Upper lobe of right lung (tissue), 1 donor: ENCODE data around the gene SMIM43. TPM values are rescaled to one million over a fixed set of nuclear protein-coding genes. Genes with fewer than 3 reads are reported as not detected.

Source experiments
- ATAC-seq: fragments of 200-7000 bp; cut with Tn5 transposase; one replicate; pipeline ENCODE4 v1.9.1; 2020; ENCODE audit warnings: mild to moderate bottlenecking, moderate library complexity
- DNase-seq: peaks from one replicate; pipeline ENCODE4 v3.0.0-alpha.2; 2020
- H3K27ac ChIP-seq: fragments of 200-600 bp; one replicate; pipeline ENCODE4 v1.8.0; 2022
- H3K27me3 ChIP-seq: fragments of 200-600 bp; one replicate; pipeline ENCODE4 v1.8.0; 2022; ENCODE audit warnings: mild to moderate bottlenecking
- H3K36me3 ChIP-seq: fragments of 200-600 bp; one replicate; pipeline ENCODE4 v1.8.0; 2022
- H3K4me1 ChIP-seq: fragments of 200-600 bp; one replicate; pipeline ENCODE4 v1.8.0; 2022
- H3K4me3 ChIP-seq: fragments of 200-600 bp; one replicate; pipeline ENCODE4 v1.8.0; 2022; ENCODE audit warnings: mild to moderate bottlenecking
- H3K9me3 ChIP-seq: fragments of 200-600 bp; one replicate; pipeline ENCODE4 v1.8.0; 2022
- CTCF ChIP-seq: fragments of 200-600 bp; IDR thresholded peaks from one replicate; pipeline ENCODE4 v1.8.0; 2022; ENCODE audit warnings: antibody characterized with exemption
- intact Hi-C: fragments of 100-400 bp; cut with DNase I; formaldehyde crosslinking; loops from one replicate; pipeline ENCODE4 v1.11.0; 2022
- long read RNA-seq: library from polyadenylated mRNA; unstranded; transcript quantifications from one replicate; pipeline ENCODE4 v2.0.0, GENCODE V29; 2021
- total RNA-seq: library from RNA; stranded (reverse); fragmentation: NEBNext Ultra II Directional; extraction: Animal tissue kit (Norgen Biotek cat#: 25700); gene quantifications from one replicate; pipeline ENCODE4 v1.2.1, GENCODE V29; 2021
- donor health status: DM: no; HTN: yes; CAD: no; lungs with severe emphysema.

Gene SMIM43
- not detected for total RNA-seq
- long read RNA-seq, result 0 reads

- TF ChIP-seq CTCF, result no peak
- intact Hi-C loops, result no loop called here
- ATAC-seq, result peak; percentile 65
- no peak within 1 kb of the TSS for H3K27ac ChIP-seq
- H3K4me1 ChIP-seq, result peaks cover 10% of the 10 kb centered on the region
- no peaks in the 10 kb centered on the region for H3K36me3 ChIP-seq
- peak; percentile 68 for DNase-seq
- H3K9me3 ChIP-seq, result no peaks in the 10 kb centered on the region
- H3K27me3 ChIP-seq, result peaks cover 31% of the 10 kb centered on the region
- peak within 1 kb of the TSS; percentile 46 for H3K4me3 ChIP-seq
Measured at GRCh38 chr4:121764702-121765367, at the start of gene SMIM43. SMIM43 (minus strand) TSS chr4:121765164; CDS start chr4:121765105, 59 bp downstream.

GRCh38 chr4:121814756-121815155, 49.8 kb upstream of the SMIM43 start:
- ATAC-seq (no peak), DNase-seq (no peak)
- no peak for TF ChIP-seq CTCF
- H3K9me3 ChIP-seq, result no peaks in the 10 kb centered on the region
- intact Hi-C loops, result no loop called here
- H3K27ac ChIP-seq, result no peak overlapping the region
- H3K4me3 ChIP-seq, result no peak overlapping the region
- peaks cover 88% of the 10 kb centered on the region for H3K36me3 ChIP-seq
- no peaks in the 10 kb centered on the region for H3K4me1 ChIP-seq
- no peaks in the 10 kb centered on the region for H3K27me3 ChIP-seq

GRCh38 chr4:121811122-121811521, 46.2 kb upstream of the SMIM43 start:
- ATAC-seq (no peak), DNase-seq (no peak)
- Histone ChIP-seq H3K27me3 (no peaks in the 10 kb centered on the region), H3K36me3 (peaks cover 100% of the 10 kb centered on the region), H3K9me3 (no peaks in the 10 kb centered on the region), H3K27ac (no peak overlapping the region), H3K4me3 (no peak overlapping the region), H3K4me1 (no peaks in the 10 kb centered on the region)
- intact Hi-C loops, result no loop called here
- no peak for TF ChIP-seq CTCF

- DNase-seq (no peak), ATAC-seq (no peak)
- H3K36me3 ChIP-seq, result peaks cover 87% of the 10 kb centered on the region
Measured at GRCh38 chr4:121806411-121806810, 41.4 kb upstream of the SMIM43 start.

GRCh38 chr4:121801715-121802075, 36.7 kb upstream of the SMIM43 start:
- Histone ChIP-seq H3K27me3 (no peaks in the 10 kb centered on the region), H3K36me3 (peaks cover 40% of the 10 kb centered on the region), H3K4me1 (peaks cover 9% of the 10 kb centered on the region), H3K4me3 (peak overlapping the region; percentile 88), H3K27ac (peak overlapping the region; percentile 92), H3K9me3 (no peaks in the 10 kb centered on the region)
- intact Hi-C loops, result no loop called here
- TF ChIP-seq CTCF, result no peak
- ATAC-seq, result no peak
- no peak for DNase-seq

More at GRCh38 chr4:121806411-121806810, 41.4 kb upstream of the SMIM43 start:
- intact Hi-C loops, result no loop called here
- Histone ChIP-seq H3K4me1 (peaks cover 6% of the 10 kb centered on the region), H3K9me3 (no peaks in the 10 kb centered on the region), H3K27ac (no peak overlapping the region), H3K4me3 (no peak overlapping the region), H3K27me3 (no peaks in the 10 kb centered on the region)
- TF ChIP-seq CTCF, result no peak
